Measurements from ENCODE around the gene COL26A1.
"Not testable (repeated sequence)": the region's sequence is repeated elsewhere in the genome, so short reads cannot be mapped to it uniquely, and the experiment has no call there.

The COL26A1 gene

DNA sequence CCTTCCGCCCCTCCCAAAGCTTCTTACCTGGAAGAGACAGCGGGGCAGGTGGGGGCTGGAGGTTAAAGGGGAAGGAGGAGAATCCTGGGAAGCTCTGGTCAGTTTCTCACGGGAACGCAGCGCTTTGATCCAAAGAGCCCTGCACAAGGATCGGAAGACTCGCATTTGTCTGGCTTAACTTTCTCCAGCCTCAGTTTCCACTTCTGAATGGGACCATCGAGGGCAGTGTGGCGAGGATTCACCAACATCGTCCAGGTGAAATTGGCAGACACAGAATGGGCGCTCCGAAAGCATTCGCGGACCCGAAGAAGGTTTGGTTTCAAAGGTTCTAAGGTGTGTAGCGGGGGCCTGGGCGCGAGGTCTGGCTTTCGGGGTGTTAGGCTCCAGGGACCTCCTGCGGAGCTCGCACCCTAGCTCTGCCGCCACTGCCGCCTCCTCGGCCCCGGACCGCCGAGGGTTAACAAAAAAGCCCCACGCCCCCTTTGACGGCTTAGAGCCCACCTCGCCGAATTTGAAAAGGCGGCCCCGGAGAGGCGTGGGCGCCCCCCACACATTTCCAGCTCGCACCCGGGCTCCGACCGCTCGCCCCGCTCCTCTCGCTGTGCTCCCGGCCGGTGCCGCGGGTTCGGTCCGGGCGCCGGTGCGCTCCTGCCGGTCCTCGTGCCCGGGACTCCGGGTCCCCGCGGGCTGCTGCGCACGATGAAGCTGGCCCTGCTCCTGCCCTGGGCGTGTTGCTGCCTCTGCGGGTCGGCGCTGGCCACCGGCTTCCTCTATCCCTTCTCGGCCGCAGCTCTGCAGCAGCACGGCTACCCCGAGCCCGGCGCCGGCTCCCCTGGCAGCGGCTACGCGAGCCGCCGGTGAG is at the start of gene COL26A1:
Gene COL26A1 (plus strand): TSS at position 542 of the 862 bp plus-strand sequence. CDS start 158 bp downstream, at position 700.
- no peak for ATAC-seq

DNA sequence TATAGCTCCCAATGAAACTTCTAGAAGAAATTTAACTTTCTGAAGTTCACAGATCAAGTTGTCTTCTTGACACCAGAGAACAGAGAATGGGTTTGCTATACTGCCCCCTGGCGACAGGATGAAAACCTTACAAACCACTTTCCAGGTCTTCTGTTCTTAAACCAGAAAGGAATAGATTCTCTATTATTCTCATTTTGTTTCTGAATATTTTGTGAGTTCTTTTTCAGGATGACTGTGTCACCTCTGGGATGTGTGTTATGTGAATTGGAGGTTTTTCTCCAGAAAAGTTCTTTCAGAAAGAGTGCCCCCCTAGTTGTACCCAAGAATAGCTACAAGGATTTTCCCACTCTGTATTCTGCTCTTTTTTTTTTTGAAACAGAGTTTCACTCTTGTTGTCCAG is 47.3 kb upstream of the COL26A1 start:
- no peak for ATAC-seq

DNA sequence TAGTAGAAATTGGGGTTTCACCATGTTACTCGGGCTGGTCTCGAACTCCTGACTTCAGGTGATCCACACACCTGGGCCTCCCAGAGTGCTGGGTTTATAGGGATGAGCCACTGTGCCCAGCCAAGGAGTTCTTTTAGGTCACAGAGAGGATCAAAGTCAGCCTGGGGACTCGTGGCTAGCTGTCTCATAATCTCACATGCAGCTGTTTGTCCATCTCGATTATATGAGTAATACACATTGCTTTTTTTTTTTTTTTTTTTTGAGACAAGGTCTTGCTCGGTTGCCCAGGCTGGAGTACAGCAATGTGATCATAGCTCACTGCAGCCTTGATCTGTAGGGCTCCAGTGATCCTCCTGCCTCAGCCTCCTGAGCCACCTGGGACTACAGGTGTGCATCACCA is 43.3 kb upstream of the COL26A1 start:
- no peak for ATAC-seq

DNA sequence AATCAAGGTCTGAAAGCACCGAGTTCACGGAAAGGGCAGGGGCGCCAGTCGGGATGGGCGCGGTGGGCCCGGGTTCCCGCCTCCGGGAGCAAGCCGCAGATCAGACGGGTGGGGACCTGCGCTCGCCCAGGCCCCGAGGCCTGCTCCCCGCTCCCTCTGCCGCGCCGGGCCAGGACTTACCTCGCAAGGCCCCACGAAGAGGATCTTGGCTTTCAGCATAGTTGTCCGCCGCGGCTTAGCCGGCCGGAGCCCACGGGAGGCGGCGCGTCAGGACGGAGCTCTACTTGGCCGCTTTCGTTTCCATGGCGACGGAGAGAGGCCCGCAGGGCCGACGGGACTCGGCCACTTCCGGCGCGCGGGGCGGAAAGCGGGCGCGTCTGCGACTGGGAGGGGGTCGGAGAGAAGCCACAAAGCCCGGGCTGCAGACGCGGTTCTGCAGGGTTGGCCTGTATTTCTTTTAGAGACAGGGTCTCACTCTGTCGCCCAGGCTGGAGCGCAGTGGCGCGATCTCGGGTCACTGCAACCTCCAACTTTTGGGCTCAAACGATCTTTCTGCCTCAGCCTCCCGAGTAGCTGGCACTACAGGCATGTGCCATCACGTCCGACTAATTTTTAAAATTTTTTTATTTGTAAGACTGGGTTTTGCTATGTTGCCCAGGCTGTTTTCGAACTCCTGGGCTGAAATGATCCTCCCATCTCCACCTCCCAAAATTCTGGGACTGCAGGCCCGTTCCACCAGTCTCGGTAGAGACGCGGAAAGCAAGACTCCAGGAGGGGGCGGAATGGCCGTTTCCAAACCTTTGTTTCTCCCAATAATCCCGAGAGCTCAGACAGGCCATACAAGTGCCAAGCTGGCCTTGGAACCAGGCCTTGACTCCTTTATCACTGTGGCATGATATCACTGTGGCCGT is 40.9 kb upstream of the COL26A1 start, which contains the start of gene IFT22:
Gene IFT22 (minus strand): TSS at position 322 of the 911 bp plus-strand sequence. CDS start 103 bp downstream, at position 219.
- peak; percentile 96 for ATAC-seq

DNA sequence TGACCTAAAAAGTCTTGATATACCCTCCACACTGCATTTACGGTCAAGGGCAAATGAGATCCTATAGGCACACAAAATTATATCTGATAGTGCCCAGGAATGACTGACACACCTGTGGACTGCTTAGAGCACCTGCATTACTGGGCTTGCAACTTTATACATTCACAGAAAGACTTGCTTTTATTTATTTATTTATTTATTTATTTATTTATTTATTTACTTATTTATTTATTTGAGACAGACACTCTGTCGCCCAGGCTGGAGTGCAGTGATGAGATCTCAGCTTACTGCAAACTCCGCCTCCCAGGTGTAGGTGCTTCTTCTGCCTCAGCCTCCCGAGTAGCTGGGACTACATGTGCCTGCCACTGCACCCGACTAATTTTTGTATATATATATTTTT is 34.5 kb upstream of the COL26A1 start:
- ATAC-seq = no peak

DNA sequence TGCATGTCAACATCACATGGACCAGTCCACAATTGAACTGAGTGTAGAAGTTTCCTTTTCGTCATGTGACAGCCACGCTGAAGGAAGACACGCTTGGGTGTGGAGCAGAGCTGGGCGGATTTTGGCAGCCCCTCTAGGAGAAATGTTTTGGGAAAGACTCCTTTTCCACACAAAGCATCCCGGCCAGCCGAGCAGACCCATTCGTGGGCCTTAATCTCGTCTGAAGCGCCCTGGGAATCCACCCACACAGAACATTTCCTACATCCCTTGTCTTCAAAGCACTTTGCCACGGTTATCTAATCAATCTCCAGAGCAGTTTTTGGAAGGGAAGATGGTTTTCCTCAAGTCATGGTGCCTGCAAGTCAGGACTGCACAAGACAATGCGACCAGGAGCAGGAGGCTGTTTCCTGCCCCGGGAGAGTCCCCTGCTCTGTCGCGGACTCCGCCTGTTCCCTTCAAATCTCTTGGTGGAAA is 32.6 kb upstream of the COL26A1 start:
- ATAC-seq = no peak

DNA sequence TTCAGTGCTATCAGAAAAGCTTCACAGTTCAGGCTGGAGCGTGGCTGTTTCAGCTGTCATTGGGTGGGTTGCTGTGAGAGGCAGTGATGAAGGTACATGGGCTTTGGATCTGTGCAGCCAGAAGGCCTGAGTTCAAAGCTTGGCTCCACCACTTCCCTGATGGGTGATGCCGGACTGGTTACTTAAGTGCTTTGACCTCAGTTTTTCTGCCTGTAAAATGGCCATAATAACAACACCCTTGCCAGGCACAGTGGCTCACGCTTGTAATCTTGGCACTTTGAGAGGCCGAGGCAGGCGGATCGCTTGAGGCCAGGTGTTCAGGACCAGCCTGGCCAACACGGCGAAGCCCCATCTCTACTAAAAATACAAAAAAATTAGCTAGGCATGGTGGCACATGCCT is 30.6 kb upstream of the COL26A1 start:
- ATAC-seq = no peak

DNA sequence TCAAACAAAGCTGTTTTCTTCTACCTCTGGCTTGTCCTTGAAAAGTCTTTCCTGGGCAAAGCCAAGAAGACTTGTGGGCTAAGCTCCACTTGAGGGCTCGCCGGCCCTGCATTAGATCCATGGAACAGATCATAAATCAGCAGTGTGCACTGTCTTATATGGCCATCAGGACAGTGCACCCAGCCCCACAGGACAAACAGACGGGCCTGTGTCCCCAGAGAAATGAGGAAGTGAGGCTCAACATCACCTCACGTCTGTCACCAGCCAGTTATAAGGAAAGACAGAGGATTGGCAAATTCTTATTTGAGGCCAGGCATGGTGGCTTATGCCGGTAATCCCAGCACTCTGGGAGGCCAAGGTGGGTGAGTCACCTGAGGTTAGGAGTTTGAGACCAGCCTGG is 28.8 kb upstream of the COL26A1 start:
- ATAC-seq = no peak

DNA sequence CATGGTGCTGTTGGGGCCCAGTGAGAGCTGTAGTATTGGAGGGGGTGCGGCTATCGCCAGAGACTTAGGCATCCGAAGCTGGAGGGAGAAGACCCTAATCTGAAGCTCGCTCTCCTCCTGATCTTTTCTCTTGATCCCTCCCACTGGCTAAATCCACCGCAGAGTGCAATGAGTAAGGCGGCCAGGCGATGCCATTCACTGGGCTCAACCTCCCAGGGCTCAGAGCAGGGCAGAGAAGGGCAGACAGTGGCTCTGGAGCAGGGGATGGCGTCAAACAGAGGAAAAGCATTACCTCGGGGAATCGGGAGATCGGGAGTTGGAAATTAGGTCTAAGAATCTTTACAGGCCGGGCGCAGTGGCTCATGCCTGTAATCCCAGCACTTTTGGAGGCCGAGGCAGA is 22.3 kb upstream of the COL26A1 start:
- ATAC-seq = no peak

DNA sequence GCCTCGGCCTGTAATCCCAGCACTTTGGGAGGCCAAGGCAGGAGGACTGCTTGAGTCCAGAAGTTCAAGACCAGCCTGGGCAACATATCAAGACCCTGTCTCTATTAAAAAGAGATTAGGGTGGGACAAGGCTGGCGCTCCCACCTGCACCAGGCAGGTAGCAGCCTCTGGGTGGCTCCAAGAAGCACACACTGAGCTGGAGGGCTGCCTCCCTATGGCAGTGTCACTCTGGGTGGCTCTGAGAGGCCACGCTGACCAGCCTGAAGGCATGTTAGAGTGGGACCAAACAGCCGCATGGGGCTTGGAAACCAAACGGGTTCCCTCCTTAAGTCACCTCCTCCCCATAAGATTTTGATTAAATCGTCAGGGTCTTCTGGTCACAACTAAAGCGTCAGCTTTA is 19.8 kb upstream of the COL26A1 start:
- ATAC-seq = no peak

DNA sequence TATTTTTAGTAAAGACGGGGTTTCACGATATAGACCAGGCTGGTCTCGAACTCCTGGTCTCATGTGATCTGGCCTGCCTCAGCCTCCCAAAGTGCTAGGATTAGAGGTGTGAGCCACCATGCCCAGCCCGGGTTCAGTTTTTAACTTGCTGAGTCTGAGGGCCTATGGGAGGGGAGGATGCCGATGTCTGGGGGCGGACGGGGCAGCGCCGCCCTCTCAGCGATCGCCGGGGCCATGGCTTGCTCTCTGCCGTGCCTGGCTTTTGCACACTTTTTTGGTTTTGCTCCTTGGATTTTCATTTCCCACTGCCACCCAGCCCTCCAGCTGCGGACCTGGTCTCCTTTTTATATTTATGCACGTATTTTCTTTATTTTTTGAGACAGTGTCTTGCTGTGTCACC is 15.2 kb upstream of the COL26A1 start:
- ATAC-seq = no peak

DNA sequence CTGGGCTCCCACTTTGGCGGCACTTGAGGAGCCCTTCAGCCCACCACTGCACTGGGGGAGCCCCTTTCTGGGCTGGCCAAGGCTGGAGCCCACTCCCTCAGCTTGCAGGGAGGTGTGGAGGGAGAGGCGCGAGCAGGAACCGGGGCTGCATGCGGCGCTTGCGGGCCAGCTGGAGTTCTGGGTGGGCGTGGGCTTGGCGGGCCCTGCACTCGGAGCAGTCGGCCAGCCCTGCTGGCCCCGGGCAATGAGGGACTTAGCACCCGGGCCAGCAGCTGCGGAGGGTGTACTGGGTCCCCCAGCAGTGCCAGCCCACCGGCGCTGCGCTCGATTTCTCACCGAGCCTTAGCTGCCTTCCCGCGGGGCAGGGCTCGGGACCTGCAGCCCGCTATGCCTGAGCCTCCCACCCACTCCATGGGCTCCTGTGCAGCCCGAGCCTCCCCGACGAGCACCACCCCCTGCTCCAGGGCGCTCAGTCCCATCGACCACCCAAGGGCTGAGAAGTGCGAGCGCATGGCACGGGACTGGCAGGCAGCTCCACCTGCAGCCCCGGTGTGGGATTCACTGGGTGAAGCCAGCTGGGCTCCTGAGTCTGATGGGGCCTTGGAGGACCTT is 14.1 kb upstream of the COL26A1 start:
- not testable (repeated sequence) for ATAC-seq

DNA sequence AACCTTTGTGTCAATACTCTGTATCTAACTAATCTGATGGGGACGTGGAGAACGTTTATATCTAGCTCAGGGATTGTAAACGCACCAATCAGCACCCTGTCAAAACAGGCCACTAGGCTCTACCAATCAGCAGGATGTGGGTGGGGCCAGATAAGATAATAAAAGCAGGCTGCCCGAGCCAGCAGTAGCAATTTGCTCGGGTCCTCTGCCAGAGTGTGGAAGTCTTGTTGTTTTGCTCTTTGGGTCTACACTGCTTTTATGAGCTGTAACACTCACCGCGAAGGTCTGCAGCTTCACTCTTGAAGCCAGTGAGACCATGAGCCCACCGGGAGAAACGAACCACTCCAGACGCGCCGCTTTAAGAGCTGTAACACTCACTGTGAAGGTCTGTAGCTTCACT is 13.4 kb upstream of the COL26A1 start:
- not testable (repeated sequence) for ATAC-seq

DNA sequence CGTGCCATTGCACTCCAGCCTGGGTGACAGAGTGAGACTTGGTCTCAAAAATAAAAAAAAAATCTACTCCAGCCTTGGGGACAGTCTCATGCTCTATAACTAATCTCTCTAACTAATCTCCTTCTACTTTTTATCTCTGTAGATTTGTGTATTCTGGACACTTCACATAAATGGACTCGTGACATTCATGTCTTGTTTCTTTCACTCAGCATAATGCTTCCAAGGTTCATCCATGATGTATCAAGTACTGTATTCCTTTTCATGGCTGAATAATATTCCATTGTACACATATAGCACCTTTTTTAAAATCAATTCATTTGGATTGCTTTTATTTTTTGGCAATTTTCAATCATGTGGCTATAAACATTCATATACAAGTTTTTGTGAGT is 9.8 kb upstream of the COL26A1 start:
- no peak for ATAC-seq

DNA sequence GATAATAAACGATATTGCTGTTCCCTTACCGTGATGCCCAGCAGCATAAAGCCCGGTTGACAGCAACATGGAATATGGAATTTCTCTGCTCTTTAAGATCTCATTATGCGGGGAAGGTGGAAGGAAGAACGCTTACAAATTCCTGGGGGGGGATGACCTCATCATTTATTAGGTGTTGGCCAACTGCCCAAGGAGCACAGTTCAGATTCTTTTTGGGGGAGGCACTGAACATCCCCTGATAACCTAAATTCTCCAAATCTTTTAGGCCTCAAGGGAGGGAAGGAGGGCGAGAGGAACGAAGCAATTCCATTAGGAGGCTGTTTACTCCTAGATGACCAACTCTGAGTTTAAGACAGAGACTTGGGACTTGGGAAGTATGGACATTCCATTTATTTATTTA is 5.2 kb upstream of the COL26A1 start:
- ATAC-seq = no peak

DNA sequence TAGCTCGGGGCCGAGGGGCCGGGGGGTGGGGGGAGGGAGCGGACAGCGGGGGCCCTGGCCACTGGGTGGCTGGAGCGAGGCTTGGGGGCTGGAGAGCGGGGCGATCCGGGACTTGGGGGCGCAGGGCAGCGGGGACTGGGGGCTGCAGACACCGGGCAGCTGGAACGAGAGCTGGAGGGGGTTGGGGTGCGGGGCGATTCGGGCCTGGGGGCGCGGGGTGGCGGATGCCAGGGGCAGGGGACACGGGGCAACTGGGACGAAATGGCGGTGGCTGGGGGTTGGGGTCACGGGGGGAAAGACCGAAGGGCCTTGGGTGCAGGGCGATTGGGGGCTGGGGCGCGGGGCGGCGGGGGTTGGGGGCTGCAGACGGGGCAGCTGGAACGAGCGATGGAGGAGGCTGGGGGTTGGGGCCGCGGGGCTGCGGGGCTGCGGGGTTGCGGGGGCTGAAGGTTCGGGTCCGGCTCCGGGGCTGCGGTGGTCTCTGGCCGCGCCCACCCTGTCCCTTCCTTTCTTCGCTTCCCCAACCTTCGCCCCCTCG is 590 bp downstream of the COL26A1 start:
- ATAC-seq = no peak

DNA sequence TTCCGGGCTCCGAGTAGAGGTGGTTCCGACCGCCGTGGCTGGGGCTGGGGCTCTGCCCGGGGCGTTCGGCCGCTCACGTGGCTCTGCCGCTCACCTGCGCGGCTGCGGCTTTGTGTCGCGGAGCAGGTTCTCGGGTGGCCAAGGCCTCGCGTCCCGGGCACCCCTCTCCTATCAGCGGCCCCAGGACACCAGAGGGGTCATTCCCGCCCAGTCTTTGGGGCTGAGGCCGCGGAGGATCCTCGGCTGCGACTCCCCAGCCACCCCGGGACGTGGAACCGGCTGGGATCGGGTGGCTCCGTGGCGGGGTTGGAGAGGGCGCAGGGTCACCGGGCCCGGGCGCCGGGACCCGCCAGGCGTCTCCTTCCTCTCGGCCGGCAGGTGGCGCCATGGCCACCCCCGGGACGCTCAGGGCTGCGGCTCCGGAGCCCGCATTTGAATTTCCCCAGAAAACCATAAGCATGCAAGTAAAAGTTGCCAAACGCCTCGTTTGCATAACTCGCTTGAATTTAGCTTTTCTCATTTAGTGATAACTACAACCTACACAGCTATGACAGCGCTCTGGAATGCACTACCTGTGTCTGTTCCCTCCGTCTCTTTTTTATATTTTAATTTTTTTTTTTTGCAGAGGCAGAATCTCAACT is 1.2 kb downstream of the COL26A1 start:
- peak; percentile 82 to 86 for ATAC-seq

DNA sequence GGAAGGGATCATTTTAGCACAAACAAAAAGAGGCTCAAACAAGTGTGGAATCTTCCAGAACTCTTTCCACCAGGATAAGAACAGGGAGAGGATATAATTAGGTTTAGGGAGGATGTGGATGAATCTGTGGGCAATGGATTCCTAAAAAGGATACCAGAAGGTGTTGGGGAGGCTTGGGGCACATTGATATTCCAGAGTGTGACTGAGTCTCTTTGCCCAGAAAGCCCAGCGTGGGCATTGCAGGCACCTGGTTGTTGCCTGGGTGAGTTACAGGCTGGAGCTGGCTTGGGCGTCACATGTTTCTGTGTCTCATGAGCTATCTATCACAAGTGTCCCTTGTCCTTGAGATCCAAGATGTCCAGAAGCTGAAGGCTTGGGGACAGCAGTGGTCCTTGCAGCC is 3.3 kb downstream of the COL26A1 start:
- ATAC-seq = no peak

DNA sequence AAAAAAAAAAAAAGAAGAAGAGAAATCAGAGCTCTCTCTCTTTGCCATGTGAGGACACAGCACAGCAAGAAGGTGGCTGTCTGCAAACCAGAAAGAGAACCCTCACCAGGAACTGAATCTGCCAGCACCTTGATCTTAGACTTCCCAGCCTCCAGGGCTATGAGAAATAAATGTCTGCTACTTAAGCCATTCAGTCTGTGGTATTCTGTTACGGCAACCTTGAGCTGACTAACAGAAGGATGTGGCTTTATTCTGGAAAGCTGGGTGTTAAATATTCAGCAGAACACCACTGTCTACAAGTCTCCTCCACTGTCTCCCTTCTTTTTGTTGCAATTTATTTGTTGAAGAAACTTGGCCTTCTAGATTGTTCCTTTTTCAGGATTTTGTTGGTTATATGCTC is 5.0 kb downstream of the COL26A1 start:
- no peak for ATAC-seq

DNA sequence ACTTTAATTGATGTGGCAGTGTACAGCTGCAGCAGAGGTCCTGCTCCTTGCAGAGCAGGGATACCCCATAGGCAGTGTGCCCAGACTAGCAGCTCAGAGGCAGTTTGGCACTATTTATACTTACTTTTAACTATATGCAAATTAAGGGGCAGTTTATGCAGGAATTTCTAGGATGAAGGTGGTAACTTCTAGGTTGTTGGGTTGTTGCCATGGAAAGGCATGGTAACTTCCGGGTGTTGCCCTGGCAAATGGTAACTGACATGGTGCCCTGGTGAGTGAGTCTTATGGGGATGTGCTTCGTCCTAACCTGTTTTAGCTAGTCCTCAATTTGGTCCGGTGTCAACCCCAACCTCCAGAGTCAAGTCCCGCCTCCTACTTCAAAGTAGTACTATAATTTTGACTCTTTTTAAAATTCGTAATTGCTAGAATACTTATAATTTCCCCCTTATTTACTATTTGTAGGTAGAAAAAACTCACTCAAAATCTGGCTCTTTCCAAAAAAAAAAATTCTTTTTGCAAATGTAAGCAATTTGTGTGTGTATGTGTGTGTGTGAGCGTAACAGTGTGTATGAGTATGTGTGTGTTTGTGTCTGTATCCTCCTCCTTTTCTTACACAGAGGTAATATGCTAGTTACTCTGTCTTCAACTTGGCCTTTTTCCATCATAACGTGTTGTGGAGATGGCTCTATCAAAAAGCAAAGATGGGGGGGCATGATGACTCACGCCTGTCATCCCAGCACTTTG is 5.9 kb downstream of the COL26A1 start:
- no peak for ATAC-seq

DNA sequence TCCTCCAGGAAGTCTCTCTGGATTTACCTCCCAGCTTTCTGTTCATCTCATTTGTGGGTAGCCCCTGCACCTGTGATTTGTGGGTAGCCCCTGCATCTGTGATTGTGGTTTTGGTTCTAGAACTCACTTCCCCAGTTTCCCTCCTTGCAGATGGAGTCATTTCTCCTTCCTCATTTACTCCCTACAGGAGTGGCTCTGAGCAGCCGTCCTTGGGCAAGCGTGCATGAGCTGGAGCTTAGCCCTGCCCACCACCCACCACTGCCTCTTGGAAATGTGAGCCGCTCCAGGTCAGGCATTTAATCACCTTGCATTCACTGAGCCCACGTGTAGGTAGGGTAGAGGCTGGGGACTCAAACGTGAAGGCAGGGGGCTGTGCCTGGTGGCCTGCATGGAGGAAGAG is 8.2 kb downstream of the COL26A1 start:
- ATAC-seq = no peak

Measured in activated CD4-positive, CD25-positive, alpha-beta regulatory T cell treated with anti-CD3 and anti-CD28 coated beads, Interleukin-2, amount 50 U/mL, for 24 hours (primary cell).